HepG2 (cell line): ENCODE data around the gene GGT1. TPM values are rescaled to one million over a fixed set of nuclear protein-coding genes. Genes with fewer than 3 reads are reported as not detected.
A peak's percentile ranks its signal among the peaks of the same experiment; 100 is the strongest.

Source experiments
- AHR ChIP-seq: IDR thresholded peaks from 2 replicates; pipeline ENCODE4 v1.6.1; 2018; ENCODE audit warnings: missing genetic modification reagents, missing compliant biosample characterization
- CHD4 ChIP-seq: fragments of 200-600 bp; sonication (generic); IDR thresholded peaks from 2 replicates; pipeline ENCODE4 v1.7.0; 2017; ENCODE audit warnings: mild to moderate bottlenecking, low read length, borderline replicate concordance
- GABPA ChIP-seq, 2 experiments: IDR thresholded peaks; 2 replicates each; pipeline ENCODE4 v1.6.1; 2011 to 2016; ENCODE audit warnings: low read depth in 2 of 2, low read length in 1 of 2, missing biosample characterization in 1 of 2, missing genetic modification characterization in 1 of 2
- GLI4 ChIP-seq: sonication (generic); formaldehyde crosslinking; IDR thresholded peaks from 2 replicates; pipeline ENCODE4 v1.5.1; 2020; ENCODE audit warnings: missing genetic modification reagents, mild to moderate bottlenecking, moderate library complexity, borderline replicate concordance
- GTF3A ChIP-seq: sonication (generic); formaldehyde crosslinking; conservative IDR thresholded peaks from 2 replicates; pipeline ENCODE4 v1.4.0; 2020; ENCODE audit warnings: mild to moderate bottlenecking, missing genetic modification reagents
- JDP2 ChIP-seq: sonication (generic); formaldehyde crosslinking; IDR thresholded peaks from 2 replicates; pipeline ENCODE4 v1.8.1; 2022; ENCODE audit warnings: missing genetic modification reagents, borderline replicate concordance
- KLF6 ChIP-seq: IDR thresholded peaks from 2 replicates; pipeline ENCODE4 v1.8.0; 2016; ENCODE audit warnings: missing biosample characterization, missing genetic modification reagents
- MEIS2 ChIP-seq: sonication (generic); formaldehyde crosslinking; IDR thresholded peaks from 2 replicates; pipeline ENCODE4 v1.9.0; 2021; ENCODE audit warnings: mild to moderate bottlenecking, missing genetic modification reagents
- MXI1 ChIP-seq: IDR thresholded peaks from 3 replicates; pipeline ENCODE4 v1.6.1; 2012; ENCODE audit warnings: low read depth, low read length, inconsistent platforms, borderline replicate concordance
- NFE2L2 ChIP-seq: fragments of 150-350 bp; IDR thresholded peaks from 2 replicates; pipeline ENCODE4 v1.6.1; 2014; ENCODE audit warnings: low read length
- NFYB ChIP-seq: sonication (generic); formaldehyde crosslinking; IDR thresholded peaks from 2 replicates; pipeline ENCODE4 v1.4.0; 2020; ENCODE audit warnings: missing genetic modification reagents
- NFYC ChIP-seq: IDR thresholded peaks from 2 replicates; pipeline ENCODE4 v1.6.1; 2016; ENCODE audit warnings: missing genetic modification reagents, missing compliant biosample characterization
- PAF1 ChIP-seq: IDR thresholded peaks from 2 replicates; pipeline ENCODE4 v1.6.1; 2016; ENCODE audit warnings: missing genetic modification reagents, missing compliant biosample characterization
- PLRG1 ChIP-seq: fragments of 450-650 bp; conservative IDR thresholded peaks from 2 replicates; pipeline ENCODE4 v1.6.1; 2016
- SKIL ChIP-seq: sonication (generic); formaldehyde crosslinking; IDR thresholded peaks from 2 replicates; pipeline ENCODE4 v1.8.0; 2022; ENCODE audit warnings: missing genetic modification reagents, mild to moderate bottlenecking, moderate library complexity, borderline replicate concordance
- SMAD9 ChIP-seq: sonication (generic); formaldehyde crosslinking; IDR thresholded peaks from 2 replicates; pipeline ENCODE4 v1.5.1; 2020; ENCODE audit warnings: mild to moderate bottlenecking, missing genetic modification reagents
- STAT6 ChIP-seq: sonication (generic); formaldehyde crosslinking; IDR thresholded peaks from 2 replicates; pipeline ENCODE4 v1.4.0; 2020; ENCODE audit warnings: missing genetic modification reagents, mild to moderate bottlenecking, borderline replicate concordance
- TFAP4 ChIP-seq: sonication (generic); IDR thresholded peaks from 2 replicates; pipeline ENCODE4 v1.6.1; 2016; ENCODE audit warnings: low read depth, borderline replicate concordance
- TGIF2 ChIP-seq: IDR thresholded peaks from 2 replicates; pipeline ENCODE4 v1.6.1; 2016; ENCODE audit warnings: control low read depth, missing compliant biosample characterization
- ZBTB7B ChIP-seq: sonication (generic); formaldehyde crosslinking; IDR thresholded peaks from 2 replicates; pipeline ENCODE4 v1.4.0; 2020; ENCODE audit warnings: missing genetic modification reagents
- ZFP37 ChIP-seq: sonication (generic); formaldehyde crosslinking; IDR thresholded peaks from 2 replicates; pipeline ENCODE4 v1.4.0; 2020; ENCODE audit warnings: missing genetic modification reagents, borderline replicate concordance
- ZNF160 ChIP-seq: sonication (generic); formaldehyde crosslinking; IDR thresholded peaks from 2 replicates; pipeline ENCODE4 v1.8.0; 2022; ENCODE audit warnings: mild to moderate bottlenecking, inconsistent platforms, missing genetic modification reagents
- ZNF367 ChIP-seq: sonication (generic); formaldehyde crosslinking; IDR thresholded peaks from 2 replicates; pipeline ENCODE4 v1.4.0; 2020; ENCODE audit warnings: missing genetic modification reagents, borderline replicate concordance
- ZNF44 ChIP-seq: sonication (generic); formaldehyde crosslinking; IDR thresholded peaks from 2 replicates; pipeline ENCODE4 v1.5.1; 2020; ENCODE audit warnings: mild to moderate bottlenecking, missing genetic modification reagents
- ZNF552 ChIP-seq: sonication (generic); formaldehyde crosslinking; IDR thresholded peaks from 2 replicates; pipeline ENCODE4 v1.9.0; 2022; ENCODE audit warnings: missing genetic modification reagents, mild to moderate bottlenecking, borderline replicate concordance
- ZNF577 ChIP-seq: sonication (generic); formaldehyde crosslinking; IDR thresholded peaks from 2 replicates; pipeline ENCODE4 v1.4.0; 2020; ENCODE audit warnings: mild to moderate bottlenecking, low read depth, missing genetic modification reagents, borderline replicate concordance
- ZSCAN25 ChIP-seq: sonication (generic); formaldehyde crosslinking; IDR thresholded peaks from 2 replicates; pipeline ENCODE4 v1.8.0; 2022; ENCODE audit warnings: mild to moderate bottlenecking, missing genetic modification reagents
- polyA plus RNA-seq, 8 experiments: library from polyadenylated mRNA; depleted of rRNA in 3 of 8; stranded (reverse) in 7 of 8; unstranded in 1 of 8; fragments of >200 nt; fragmentation: Illumina TruSeq in 4 of 8; extraction: Trizol in 4 of 8; gene quantifications; 2 replicates each; pipeline versions ENCODE4 v1.2.1 to v1.2.3, GENCODE V29; 2011 to 2016; ENCODE audit warnings: low read depth in 4 of 8, missing spikeins in 1 of 8, mixed read lengths in 1 of 8; ENCODE audit not compliant: insufficient read depth in 1 of 8
- total RNA-seq, 5 experiments: library from RNA; depleted of rRNA; stranded (reverse); fragments of >200 nt; fragmentation: Illumina TruSeq; extraction: Trizol; gene quantifications; 2 replicates each; pipeline ENCODE4 v1.2.3, GENCODE V29; 2016; ENCODE audit warnings: low read depth in 1 of 5

GGT1 gene
- total and polyA plus RNA-seq, 2 of the 13 experiments (the other 11 are each of a cell fraction or from before 2014, with no cell fraction given), result 29.9 to 103 TPM

GRCh38 chr22:24593836-24594568, 9.0 kb upstream of the GGT1 start (continued):
- no peak for TF ChIP-seq GABPA (IDR thresholded peaks at IDR 0.05; ENCODE audit: low read depth, low read length)
- peak; percentile 48; the same call in 1 of the 2 replicates for TF ChIP-seq GABPA (CRISPR knock-in tag; IDR thresholded peaks at IDR 0.05; ENCODE audit: low read depth)
- peak; percentile 23; the same call in 1 of the 2 replicates for TF ChIP-seq TGIF2 (CRISPR knock-in tag)
- no peak for TF ChIP-seq SKIL (CRISPR knock-in tag)
- TF ChIP-seq MXI1, result no peak
- TF ChIP-seq SMAD9, result no peak
- TF ChIP-seq NFYB (CRISPR knock-in tag), result no peak
- TF ChIP-seq ZNF44 (CRISPR knock-in tag), result no peak
- TF ChIP-seq TFAP4, result peak; percentile 58; the same call in 1 of the 2 replicates
- TF ChIP-seq CHD4, result no peak
- TF ChIP-seq PLRG1, result no peak
- peak; percentile 56; the same call in 1 of the 2 replicates for TF ChIP-seq ZNF160 (CRISPR knock-in tag)
- TF ChIP-seq PAF1, result peak; percentile 68; the same call in 1 of the 2 replicates
- TF ChIP-seq JDP2 (CRISPR knock-in tag), result no peak
- no peak for TF ChIP-seq ZNF367 (CRISPR knock-in tag)
- TF ChIP-seq ZFP37, result no peak
- TF ChIP-seq ZBTB7B (CRISPR knock-in tag), result peak; percentile 87
- TF ChIP-seq STAT6, result no peak
- TF ChIP-seq NFE2L2, result no peak
- TF ChIP-seq GTF3A (CRISPR knock-in tag), result no peak
- TF ChIP-seq AHR (CRISPR knock-in tag), result peak; percentile 21; the same call in 1 of the 2 replicates
- TF ChIP-seq NFYC (CRISPR knock-in tag), result no peak
- no peak; the same call in 1 of the 2 replicates for TF ChIP-seq ZSCAN25 (CRISPR knock-in tag)
- no peak for TF ChIP-seq ZNF577
- TF ChIP-seq MEIS2 (CRISPR knock-in tag), result no peak; the same call in 1 of the 2 replicates
- TF ChIP-seq KLF6 (CRISPR knock-in tag), result no peak
- no peak for TF ChIP-seq ZNF552 (CRISPR knock-in tag)
- TF ChIP-seq GLI4, result no peak
